Stimulated activated CD4-positive, alpha-beta T cell treated with anti-CD3 and anti-CD28 coated beads, Interleukin-1b, Interleukin-23, amount 100 ng/mL, for 4 hours (primary cell): ENCODE measurements around the gene PITRM1.

Experiments
- DNase-seq, 2 donors: peaks; one replicate each; pipeline ENCODE4 v3.0.0-alpha.2; 2020; ENCODE audit warnings: low read depth in 2 of 2

Gene PITRM1

DNA sequence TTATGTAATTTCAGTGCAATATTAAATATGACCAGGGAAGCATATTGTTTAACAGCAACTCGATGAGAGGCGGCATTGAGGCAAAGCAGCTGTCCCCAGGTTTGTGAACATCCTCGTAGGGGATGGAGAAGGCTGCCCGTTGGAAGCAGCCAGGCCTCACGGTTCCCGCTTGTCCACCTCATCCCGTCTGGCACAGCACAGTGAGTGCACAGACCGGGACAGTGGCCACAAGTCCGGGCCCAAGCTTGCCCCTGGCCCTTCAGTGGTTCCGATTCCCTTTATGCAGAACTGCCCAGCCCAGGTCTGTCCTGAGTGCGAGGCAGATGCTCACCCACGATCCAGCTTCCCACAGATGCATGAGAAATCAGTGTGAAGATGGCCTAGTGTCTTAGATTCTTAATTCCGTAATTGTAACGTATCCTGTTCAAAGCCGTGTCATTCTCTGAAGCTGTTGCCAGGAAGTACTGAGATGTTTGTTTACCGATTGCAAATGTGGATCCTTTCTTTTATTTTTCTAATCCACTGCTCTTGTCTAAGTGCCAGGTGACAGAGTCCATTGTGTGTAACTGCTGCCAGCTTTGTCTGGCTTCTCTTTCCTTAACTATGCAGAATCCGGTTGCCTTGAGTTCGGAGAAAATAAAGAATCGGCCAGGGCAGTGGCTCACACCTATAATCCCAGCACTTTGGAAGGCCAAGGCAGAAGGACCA, 69.7 kb downstream of the PITRM1 start:
- no peak for DNase-seq

DNA sequence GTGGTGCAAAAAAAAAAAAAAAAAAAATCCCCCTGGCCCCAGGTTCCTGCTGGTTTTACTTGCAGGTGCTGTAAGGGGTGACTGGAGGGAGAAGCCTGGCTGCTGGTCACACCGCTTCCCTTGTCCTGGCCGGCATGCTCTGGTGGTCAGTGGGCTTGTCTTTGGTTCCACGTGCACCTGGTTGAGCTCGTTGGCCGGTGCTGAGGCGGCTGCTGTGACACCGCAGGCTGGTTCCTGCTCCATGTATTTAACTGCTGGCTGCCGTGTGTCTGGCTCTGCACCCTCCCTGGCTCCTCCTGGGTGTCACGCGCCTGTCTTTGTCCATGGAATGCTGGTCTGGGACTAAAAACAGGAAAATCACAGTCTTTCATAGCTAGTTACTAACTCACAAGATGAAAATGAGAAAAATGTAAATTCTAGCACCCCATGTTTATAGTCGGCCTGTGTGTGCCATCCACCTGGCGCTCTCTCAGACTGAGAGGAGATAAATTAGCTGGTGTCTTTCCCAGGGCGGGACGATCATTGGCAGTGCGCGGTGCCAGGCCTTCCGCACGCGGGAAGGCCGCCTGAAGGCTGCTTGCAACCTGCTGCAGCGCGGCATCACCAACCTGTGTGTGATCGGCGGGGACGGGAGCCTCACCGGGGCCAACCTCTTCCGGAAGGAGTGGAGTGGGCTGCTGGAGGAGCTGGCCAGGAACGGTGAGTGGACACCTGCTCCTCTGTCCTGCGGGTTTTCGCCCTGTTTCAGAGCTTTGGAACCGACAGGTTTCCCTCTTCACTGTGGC, 71.5 kb downstream of the PITRM1 start:
- no peak for DNase-seq

DNA sequence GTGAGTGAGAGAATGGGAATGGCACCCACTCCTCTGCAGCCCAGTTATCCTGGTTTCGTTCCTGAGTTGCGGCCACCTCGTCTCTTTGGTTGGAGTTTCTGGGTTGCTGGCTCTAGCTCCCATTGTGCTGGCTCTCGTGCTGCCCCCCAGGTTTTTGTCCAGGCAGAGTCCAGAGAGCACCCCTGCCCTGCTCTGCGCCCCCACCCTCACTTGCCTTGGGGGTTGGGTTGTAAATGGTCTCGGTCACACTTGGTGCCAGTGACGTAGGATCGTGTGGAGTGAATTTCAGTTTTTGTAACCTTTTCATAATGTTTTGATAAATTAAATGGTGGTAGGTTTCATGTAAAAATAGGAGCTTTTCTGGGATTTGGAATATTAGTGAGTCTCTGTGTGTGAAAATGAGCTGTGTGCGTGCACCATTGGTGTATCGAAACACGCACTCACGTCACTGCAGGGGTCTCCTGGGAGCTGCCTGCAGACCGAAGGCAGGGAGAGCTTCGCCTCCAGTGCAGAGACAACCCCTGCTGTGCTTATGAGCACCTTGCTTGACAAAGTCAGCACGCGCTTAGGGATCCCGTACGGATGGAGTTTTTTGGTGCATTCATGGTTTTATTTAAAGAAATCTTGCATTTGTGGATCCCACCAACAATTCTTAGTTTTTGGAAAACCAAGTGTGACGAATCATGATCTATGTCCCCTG, 72.3 kb downstream of the PITRM1 start:
- DNase-seq = no peak

DNA sequence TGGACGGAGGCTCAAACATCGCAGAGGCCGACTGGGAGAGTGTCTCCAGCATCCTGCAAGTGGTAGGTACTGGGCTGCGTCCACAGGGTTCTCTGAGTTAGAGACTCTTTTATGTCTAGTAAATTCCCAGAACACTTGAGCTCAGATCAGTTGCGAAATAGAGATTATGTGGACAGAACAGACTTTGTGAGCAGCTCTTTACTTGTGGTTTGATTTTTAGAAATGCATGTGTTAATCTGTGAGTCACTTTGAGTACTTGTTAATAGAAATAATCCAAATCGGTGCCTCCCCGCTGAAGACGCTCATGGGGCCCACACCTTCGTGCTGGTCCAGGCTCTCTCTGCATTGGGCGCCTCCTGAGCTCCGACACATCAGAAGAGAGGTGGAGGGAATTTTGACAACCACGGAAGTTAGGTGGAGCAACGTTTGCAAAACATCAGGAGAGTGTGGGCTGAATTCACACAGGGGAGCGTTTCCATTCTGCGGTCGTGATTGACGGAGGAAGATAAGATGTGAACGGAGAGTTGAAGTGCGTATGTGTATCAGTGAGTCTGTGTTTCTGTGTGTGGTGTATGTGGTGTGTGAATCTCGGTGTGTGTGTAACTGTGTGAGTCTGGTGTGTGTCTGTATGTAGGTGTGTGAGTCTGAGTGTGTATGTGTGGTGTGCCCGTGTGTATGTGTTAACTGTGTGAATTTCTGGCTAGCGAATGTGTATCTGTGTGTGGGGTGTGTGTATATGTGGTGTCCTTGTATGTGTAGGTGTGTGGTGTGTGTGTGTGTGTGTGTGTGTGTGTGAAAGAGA, 73.1 kb downstream of the PITRM1 start:
- DNase-seq = no peak

DNA sequence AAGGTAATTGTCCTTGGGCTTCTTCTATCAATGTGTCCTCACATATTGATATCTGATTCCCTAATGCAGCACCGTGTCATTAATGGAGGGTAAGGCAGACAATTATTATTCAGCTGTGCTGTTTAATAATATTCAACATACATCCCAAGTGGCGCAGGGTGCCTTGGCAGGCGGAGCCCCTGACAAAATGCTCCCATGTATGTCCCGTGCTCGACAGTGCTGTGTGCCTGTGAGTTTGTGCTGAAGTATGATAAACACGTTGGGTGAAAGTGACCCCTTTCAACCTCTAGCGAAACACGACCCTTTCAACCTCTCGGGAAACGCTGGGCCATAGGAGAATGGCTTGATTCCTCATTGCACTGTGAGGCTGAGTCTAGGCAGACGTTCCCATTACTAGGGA, 73.9 kb downstream of the PITRM1 start:
- no peak for DNase-seq

DNA sequence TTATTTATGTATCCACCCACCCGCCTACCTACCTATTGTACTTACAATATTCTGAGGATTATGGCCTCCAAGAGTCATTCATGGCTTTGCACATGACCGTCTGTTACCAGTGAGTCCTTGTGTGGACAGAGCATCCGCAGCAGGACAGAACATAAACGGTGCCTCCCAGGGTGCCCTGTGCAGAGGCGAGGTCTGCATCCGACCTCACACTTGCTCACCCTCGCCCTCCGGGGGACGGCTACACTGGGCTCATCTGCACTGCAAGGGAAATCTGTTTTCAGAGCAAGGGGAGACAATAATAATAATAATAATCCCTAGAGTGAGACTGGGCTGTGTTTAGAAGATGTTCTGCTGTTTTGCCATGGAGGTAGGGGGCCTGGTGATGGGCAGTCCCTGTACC, 75.4 kb downstream of the PITRM1 start:
- DNase-seq = no peak

DNA sequence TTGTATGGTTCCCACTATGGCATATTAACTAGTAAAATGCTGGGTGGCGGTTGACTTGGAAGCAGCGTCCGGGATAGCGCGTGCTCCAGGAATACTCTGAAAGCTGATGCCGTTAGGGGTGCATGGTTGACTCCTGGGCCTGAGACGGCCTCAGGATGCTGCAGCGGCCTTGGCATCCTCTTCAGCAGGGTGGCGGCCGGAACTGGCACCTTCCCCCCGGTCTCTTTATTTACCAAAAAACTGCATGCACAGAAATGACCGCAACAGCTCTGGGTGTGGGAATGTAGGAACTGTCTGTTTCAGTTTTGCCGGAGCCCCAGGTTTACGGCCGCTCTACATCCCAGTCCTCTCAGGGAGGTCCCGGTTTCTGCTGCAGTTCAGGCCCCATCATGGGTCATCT, 76.4 kb downstream of the PITRM1 start:
- no peak for DNase-seq

DNA sequence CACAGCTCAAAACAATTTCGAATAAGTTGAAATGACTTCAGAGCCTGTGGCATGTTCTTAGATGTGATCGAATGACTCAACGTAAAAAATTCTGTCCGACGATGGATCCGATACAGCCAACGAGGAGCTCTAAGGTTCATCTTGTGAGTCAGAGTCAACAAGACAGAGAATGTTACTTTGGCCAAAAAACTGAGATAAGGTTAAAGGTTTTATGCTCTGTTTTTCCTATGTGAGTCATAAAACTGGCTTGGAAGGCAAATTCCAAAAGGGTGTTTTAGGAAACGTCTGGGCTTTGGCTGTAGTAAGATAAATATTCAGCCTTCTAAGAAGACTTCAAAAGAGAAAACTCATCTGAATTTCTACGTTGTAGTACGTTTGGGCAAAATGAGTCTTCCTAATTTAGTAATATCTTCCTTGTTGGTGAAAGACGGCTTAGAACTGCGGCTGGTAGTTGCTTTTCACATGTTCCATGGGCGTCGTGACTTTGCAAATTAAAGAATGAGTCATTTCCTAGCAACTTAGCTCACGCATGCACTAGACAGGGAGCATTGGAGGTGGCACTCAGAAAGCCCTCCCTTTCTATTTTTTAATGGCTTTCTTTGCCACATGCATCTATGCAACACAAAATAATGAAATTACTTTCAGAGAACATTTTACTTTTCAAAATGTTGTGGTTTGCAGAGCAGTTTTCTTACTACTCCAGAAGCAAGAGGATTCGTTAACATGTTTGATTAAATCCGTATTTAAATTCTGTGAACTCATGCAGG, 77.0 kb downstream of the PITRM1 start:
- peak in 1 of 2 donors; percentile 43 for DNase-seq

DNA sequence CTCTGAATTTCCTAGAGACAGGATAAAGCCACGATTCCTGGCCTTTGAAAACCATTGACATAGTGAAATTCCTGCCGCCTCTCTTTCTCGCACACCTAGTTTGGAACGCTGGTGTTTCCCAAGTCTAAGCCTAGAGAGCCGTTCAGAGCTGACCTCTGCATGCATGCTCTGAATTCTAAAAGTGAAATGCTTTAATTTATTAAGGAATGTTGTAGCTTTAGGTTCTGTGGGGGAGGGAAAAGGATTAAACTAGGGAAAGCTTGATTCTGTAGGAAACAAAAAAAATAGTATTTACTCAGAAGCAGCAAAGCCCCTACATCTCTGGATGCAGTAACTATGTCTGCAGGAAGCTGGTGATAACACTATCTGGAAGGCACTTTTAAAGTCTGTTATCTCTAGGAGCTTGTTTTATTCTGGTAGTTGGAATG, 78.0 kb downstream of the PITRM1 start:
- no peak for DNase-seq

DNA sequence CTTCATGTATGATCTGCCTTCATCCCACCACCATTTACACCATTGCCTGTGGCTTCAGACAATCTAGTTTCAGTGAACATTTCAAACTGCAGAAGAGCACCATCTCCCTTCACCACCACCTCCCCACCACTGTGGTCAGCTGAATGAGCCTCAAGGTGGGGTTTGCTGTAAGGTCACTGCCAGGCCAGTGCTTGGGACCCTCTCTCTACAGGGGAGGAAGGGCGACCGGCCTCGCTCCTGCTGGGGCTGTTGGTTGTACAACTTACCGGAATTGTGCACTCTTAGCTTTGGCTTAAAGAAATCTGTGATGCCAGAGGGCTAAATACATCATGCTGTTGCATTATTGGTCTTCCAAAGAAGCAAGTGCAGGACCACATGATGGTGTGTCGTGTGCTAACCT, 78.6 kb downstream of the PITRM1 start:
- no peak for DNase-seq

DNA sequence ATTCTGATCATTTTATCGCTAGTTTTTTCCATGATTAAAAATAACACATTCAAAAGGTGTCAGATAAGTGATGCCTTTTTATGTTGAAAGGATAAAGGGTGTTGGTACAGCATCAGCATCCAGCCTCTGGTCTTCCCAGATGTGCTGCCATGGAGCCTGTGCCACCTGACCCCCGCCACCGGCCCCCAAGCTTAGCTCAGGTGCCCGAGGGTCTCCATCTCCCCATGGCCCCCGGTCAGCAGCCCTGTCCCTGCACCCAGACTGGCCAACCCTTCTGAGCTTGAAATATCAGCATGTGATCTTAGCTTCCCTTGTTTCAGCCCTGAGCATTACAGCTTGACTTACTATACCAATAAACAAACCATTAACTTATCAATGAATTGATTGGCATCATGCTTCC, 80.7 kb downstream of the PITRM1 start:
- DNase-seq = no peak

DNA sequence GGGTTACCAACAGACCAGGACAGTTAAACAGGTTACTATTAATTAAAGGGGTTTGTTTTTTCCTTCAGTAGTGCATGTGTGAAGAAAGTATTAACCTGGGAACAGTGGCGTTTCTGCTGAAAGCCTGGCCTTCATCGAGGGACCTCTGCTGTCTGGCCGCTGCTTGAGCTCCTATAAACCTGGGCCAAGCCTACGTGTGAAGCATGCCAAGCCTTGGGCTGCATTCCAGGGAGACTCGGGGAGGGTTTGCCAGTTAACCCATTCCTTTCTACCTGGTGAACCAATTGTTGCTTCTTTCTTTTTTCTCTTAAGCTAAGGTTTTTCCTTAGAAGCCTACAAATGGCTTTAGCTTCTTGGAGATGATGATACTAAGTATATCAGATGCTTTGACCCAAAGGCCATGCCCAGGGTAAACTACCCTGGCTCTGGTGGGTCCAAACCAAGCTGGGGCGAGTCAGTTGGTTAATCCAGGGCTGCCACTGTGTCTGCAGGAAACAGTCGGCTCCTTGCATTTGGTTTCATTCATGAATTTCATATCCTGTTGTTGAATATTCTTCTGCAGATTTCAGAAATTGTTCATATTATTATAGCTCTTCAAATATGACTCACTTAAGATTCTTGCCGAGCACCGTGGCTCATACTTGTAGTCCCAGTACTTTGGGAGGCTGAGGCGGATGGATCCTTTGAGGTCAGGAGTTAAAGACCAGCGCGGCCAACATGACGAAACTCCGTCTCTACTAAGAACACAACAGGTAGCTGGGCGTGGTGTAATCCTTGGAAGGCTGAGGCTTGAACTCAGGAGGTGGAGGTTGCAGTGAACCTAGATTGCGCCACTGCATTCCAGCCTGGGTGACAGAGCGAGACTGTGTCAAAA, 81.4 kb downstream of the PITRM1 start:
- DNase-seq = no peak

DNA sequence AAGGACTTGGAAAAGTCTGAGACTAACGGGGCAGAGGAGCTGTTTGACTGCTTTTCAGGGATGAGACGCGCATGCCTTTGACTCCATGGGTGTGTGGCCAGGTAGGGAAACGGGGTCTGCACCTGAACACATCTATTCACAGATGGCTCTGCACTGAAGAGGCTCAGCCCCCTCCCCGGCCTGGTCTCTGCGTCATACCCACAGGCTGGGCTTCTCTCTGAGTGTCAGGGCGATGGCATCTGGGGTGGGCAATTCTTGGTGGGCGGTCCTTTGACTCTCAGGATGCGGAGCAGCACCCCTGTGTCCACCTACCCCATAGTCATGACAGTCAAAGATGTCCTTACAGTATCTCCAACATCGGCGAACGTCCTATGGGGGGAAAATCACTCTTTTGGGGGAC, 82.2 kb downstream of the PITRM1 start:
- no peak for DNase-seq
